Astrocyte (in vitro differentiated cells and primary cell): ENCODE data around the gene QRICH1. TPM values are rescaled to one million over a fixed set of nuclear protein-coding genes. Genes with fewer than 3 reads are reported as not detected.

Experiments used
- DNase-seq: peaks from one replicate; pipeline ENCODE4 v3.0.0-alpha.2; 2010; ENCODE audit warnings: low read depth
- FAIRE-seq: peaks from 2 replicates; lab custom pipeline; 2011; peaks lifted over from hg19 to GRCh38; lab: Jason Lieb, UNC
- H2AFZ ChIP-seq: 2 replicates; pipeline ENCODE4 v1.6.0; 2012; ENCODE audit warnings: low read depth, low read length, inconsistent platforms
- H3K27ac ChIP-seq: 2 replicates; pipeline ENCODE4 v1.5.1; 2011; ENCODE audit warnings: low read depth, low read length, inconsistent platforms
- H3K27me3 ChIP-seq: 2 replicates; pipeline ENCODE4 v1.6.0; 2011; ENCODE audit warnings: low read length, inconsistent platforms; ENCODE audit not compliant: insufficient read depth
- H3K36me3 ChIP-seq: 2 replicates; pipeline ENCODE4 v1.5.1; 2011; ENCODE audit warnings: low read length, inconsistent platforms; ENCODE audit not compliant: insufficient read depth
- H3K4me1 ChIP-seq: 2 replicates; pipeline ENCODE4 v1.5.1; 2011; ENCODE audit warnings: low read length, inconsistent platforms; ENCODE audit not compliant: insufficient read depth
- H3K4me2 ChIP-seq: 2 replicates; pipeline ENCODE4 v1.6.0; 2012; ENCODE audit warnings: low read length, inconsistent platforms
- H3K4me3 ChIP-seq: 2 replicates; pipeline ENCODE4 v1.5.1; 2011; ENCODE audit warnings: low read depth, mild to moderate bottlenecking, low read length, inconsistent platforms; ENCODE audit not compliant: insufficient read depth
- H3K79me2 ChIP-seq: 2 replicates; pipeline ENCODE4 v1.6.0; 2012; ENCODE audit warnings: mild to moderate bottlenecking, low read length, inconsistent platforms; ENCODE audit not compliant: insufficient read depth
- H3K9ac ChIP-seq: 2 replicates; pipeline ENCODE4 v1.6.0; 2012; ENCODE audit warnings: mild to moderate bottlenecking, low read length, inconsistent platforms
- H3K9me3 ChIP-seq: 2 replicates; pipeline ENCODE4 v1.5.1; 2012; ENCODE audit warnings: low read depth, mild to moderate bottlenecking, low read length, inconsistent platforms; ENCODE audit not compliant: insufficient read depth
- H4K20me1 ChIP-seq: 2 replicates; pipeline ENCODE4 v1.6.0; 2012; ENCODE audit warnings: low read length, inconsistent platforms; ENCODE audit not compliant: insufficient read depth
- H3K27ac Mint-ChIP-seq: one replicate; pipeline ENCODE4 v1.8.0; 2021; ENCODE audit warnings: mild to moderate bottlenecking, mixed read lengths; ENCODE audit not compliant: unreplicated experiment
- H3K27me3 Mint-ChIP-seq: one replicate; pipeline ENCODE4 v1.8.0; 2021; ENCODE audit warnings: low read depth, mixed read lengths; ENCODE audit not compliant: unreplicated experiment
- H3K36me3 Mint-ChIP-seq: one replicate; pipeline ENCODE4 v1.8.0; 2021; ENCODE audit warnings: low read depth, mixed read lengths; ENCODE audit not compliant: unreplicated experiment
- H3K4me1 Mint-ChIP-seq: one replicate; pipeline ENCODE4 v1.8.0; 2021; ENCODE audit warnings: low read depth, mixed read lengths; ENCODE audit not compliant: unreplicated experiment
- H3K4me3 Mint-ChIP-seq: one replicate; pipeline ENCODE4 v1.8.0; 2021; ENCODE audit warnings: mild to moderate bottlenecking, moderate library complexity, mixed read lengths; ENCODE audit not compliant: unreplicated experiment
- H3K9me3 Mint-ChIP-seq: one replicate; pipeline ENCODE4 v1.8.0; 2021; ENCODE audit warnings: mild to moderate bottlenecking, mixed read lengths; ENCODE audit not compliant: unreplicated experiment
- EZH2 ChIP-seq: IDR thresholded peaks from 2 replicates; pipeline ENCODE4 v1.6.1; 2012; ENCODE audit warnings: mild to moderate bottlenecking, low read length, inconsistent platforms; ENCODE audit not compliant: insufficient read depth
- total RNA-seq: library from RNA; stranded (reverse); gene quantifications from 2 replicates; pipeline ENCODE4 v1.2.1, GENCODE V29; 2021
- TF ChIP-seq, protein P1 (sequence below): IDR thresholded peaks from 2 replicates; pipeline ENCODE4 v1.5.1; 2011; ENCODE audit warnings: low read depth, mild to moderate bottlenecking, inconsistent platforms, low read length, moderate library complexity; ENCODE audit not compliant: insufficient read depth

The QRICH1 gene
- total RNA-seq, 1 donor from 2014 or later = 119 TPM

DNA sequence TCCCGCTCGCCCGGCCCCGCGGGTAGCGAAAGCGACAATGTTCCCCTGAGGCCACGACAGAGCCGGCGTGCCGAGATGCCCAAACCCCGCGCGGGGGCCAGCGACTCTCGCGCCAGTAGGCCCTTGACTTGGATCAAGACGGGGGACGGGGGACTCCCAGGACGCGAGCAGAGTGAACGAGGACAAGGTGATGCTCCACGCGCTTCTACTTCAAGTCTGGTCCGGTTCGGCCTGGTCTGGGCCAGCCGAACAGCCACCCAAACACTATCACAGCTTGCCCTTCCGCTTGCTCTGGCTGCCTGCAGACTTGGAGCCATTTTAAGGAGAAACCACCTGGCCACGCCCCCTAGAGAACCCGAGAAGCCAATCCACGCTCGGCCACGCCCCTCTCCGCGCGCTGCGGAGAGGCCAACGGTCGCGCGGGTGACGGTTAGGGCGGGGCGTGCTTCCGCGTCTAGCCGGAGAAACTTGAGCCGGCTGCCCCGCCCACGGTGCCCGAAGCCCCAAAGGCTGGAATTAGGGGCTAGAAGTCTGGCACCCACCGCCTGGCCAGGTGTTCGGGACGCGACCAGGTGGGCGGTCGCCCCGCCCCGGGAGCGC is 72.6 kb downstream of the QRICH1 start:
- Histone ChIP-seq H4K20me1 (peaks cover 46% of the 10 kb centered on the region), H3K4me3 (peak overlapping the region; percentile 81), H3K36me3 (peaks cover 29% of the 10 kb centered on the region), H3K27me3 (no peaks in the 10 kb centered on the region), H3K4me2 (peak overlapping the region; percentile 95), H2AFZ (peak overlapping the region; percentile 74), H3K9me3 (no peaks in the 10 kb centered on the region), H3K27ac (peak overlapping the region; percentile 94), H3K4me1 (peaks cover 30% of the 10 kb centered on the region), H3K9ac (peak overlapping the region; percentile 95), H3K79me2 (peaks cover 74% of the 10 kb centered on the region)
- FAIRE-seq = no peak
- H3K36me3 Mint-ChIP-seq = peaks cover 13% of the 10 kb centered on the region
- DNase-seq = peak; percentile 86
- no peaks in the 10 kb centered on the region for H3K9me3 Mint-ChIP-seq
- peak overlapping the region; percentile 93 for H3K4me3 Mint-ChIP-seq
- H3K27ac Mint-ChIP-seq = peak overlapping the region; percentile 91
- no peaks in the 10 kb centered on the region for H3K27me3 Mint-ChIP-seq
- TF ChIP-seq, protein P1, sequence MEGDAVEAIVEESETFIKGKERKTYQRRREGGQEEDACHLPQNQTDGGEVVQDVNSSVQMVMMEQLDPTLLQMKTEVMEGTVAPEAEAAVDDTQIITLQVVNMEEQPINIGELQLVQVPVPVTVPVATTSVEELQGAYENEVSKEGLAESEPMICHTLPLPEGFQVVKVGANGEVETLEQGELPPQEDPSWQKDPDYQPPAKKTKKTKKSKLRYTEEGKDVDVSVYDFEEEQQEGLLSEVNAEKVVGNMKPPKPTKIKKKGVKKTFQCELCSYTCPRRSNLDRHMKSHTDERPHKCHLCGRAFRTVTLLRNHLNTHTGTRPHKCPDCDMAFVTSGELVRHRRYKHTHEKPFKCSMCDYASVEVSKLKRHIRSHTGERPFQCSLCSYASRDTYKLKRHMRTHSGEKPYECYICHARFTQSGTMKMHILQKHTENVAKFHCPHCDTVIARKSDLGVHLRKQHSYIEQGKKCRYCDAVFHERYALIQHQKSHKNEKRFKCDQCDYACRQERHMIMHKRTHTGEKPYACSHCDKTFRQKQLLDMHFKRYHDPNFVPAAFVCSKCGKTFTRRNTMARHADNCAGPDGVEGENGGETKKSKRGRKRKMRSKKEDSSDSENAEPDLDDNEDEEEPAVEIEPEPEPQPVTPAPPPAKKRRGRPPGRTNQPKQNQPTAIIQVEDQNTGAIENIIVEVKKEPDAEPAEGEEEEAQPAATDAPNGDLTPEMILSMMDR = no peak
- TF ChIP-seq EZH2 = no peak
- H3K4me1 Mint-ChIP-seq = peaks cover 18% of the 10 kb centered on the region

DNA sequence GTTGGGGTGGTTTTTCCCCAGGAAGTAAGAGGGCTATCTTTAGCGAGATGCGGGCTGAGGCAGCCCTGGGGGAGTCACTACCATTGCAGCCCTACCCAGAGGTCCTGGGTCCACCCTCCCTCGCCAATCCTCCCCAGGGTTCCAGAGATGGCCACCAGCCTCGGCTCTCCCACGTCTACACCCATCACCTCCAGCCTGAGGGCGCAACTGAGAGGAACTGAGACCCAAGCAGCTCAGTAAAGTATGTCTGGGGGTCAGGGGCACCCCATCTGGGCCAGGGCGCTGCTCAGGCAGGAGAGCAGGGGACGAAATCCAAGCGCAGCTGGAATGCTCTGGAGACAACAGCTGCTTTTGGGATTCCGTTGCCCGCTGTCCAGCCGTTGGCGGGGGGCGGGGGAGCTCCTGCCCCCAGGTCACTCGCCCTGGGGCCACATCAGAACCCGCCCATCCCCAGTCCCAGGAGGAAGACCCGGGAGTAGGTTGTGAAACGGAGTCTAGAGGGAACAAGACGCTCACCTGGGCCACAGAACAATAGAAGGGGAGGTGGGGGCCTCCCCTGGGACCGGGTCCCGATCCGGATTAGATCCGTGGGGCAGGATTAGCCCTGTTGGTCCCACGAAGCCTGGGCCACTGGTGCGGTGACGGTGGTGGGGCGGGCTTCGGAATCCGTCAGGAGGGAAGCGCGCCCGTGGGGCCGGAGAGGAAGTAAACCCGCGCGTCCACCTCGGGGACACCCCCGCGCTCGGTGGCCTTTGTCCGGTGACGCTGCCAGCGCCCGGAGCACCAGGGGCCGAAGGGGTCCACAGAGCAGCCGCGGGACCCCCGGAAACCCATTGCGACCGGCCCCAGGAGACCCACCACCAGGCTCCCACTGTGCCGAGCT is 73.3 kb downstream of the QRICH1 start:
- Histone ChIP-seq H3K36me3 (peaks cover 31% of the 10 kb centered on the region), H3K4me1 (peaks cover 30% of the 10 kb centered on the region), H3K9ac (peak overlapping the region; percentile 95), H3K79me2 (peaks cover 74% of the 10 kb centered on the region), H3K4me2 (peak overlapping the region; percentile 95), H3K9me3 (no peaks in the 10 kb centered on the region), H3K27ac (peak overlapping the region; percentile 94), H2AFZ (peak overlapping the region; percentile 18), H3K4me3 (peak overlapping the region; percentile 81), H4K20me1 (peaks cover 46% of the 10 kb centered on the region), H3K27me3 (no peaks in the 10 kb centered on the region)
- TF ChIP-seq, protein P1 = no peak
- TF ChIP-seq EZH2 = no peak
- peak overlapping the region; percentile 93 for H3K4me3 Mint-ChIP-seq
- H3K4me1 Mint-ChIP-seq = peaks cover 18% of the 10 kb centered on the region
- H3K27ac Mint-ChIP-seq = peak overlapping the region; percentile 84
- no peaks in the 10 kb centered on the region for H3K27me3 Mint-ChIP-seq
- FAIRE-seq (no peak), DNase-seq (no peak)
- H3K9me3 Mint-ChIP-seq = no peaks in the 10 kb centered on the region
- H3K36me3 Mint-ChIP-seq = peaks cover 12% of the 10 kb centered on the region
